GM23338 (cell line): ENCODE measurements around the gene ETFA.

Experiments
- NANOG ChIP-seq: IDR thresholded peaks from 2 replicates; pipeline ENCODE4 v1.6.1; 2016; ENCODE audit warnings: antibody characterized with exemption, borderline replicate concordance
- TF ChIP-seq, protein P1 (sequence below), 2 experiments: fragments of 200-600 bp in 1 of 2; sonication (generic) in 1 of 2; conservative IDR thresholded peaks; 2 replicates each; pipeline versions ENCODE4 v1.5.1 to v1.6.1; 2016 to 2017; ENCODE audit warnings: antibody characterized with exemption in 2 of 2, low read depth in 2 of 2, mild to moderate bottlenecking in 2 of 2, moderate library complexity in 1 of 2

DNA sequence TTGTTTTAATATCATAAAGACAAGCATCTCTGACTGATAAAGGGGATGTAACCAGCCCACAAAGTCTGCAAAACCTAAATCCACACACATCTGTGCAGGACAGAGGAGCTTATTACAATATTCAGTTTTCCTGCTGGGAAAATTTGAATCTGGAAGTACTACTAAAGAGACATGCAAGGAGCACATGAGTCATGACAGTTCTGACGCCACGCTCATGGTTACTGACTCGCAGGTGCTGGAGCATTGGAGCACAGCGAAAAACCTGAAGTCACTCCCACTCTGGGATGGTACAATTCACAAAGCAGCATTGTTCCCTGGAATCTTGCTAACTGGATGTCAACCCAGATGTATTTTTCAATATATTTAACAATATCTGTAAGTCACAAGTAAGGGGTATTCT, 17.7 kb upstream of the ETFA start:
- TF ChIP-seq NANOG: no peak
- TF ChIP-seq, protein P1, sequence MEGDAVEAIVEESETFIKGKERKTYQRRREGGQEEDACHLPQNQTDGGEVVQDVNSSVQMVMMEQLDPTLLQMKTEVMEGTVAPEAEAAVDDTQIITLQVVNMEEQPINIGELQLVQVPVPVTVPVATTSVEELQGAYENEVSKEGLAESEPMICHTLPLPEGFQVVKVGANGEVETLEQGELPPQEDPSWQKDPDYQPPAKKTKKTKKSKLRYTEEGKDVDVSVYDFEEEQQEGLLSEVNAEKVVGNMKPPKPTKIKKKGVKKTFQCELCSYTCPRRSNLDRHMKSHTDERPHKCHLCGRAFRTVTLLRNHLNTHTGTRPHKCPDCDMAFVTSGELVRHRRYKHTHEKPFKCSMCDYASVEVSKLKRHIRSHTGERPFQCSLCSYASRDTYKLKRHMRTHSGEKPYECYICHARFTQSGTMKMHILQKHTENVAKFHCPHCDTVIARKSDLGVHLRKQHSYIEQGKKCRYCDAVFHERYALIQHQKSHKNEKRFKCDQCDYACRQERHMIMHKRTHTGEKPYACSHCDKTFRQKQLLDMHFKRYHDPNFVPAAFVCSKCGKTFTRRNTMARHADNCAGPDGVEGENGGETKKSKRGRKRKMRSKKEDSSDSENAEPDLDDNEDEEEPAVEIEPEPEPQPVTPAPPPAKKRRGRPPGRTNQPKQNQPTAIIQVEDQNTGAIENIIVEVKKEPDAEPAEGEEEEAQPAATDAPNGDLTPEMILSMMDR (conservative IDR thresholded peaks at IDR 0.05; ENCODE audit: low read depth in 2 of 2): no peak
